HCT116 (cell line): ENCODE data around the gene ZSCAN2.

Experiments
- CTCF ChIP-seq, 3 experiments: fragments of 200-600 bp in 1 of 3; sonication (generic) in 1 of 3; IDR thresholded peaks in 2 of 3; conservative IDR thresholded peaks in 1 of 3; 2 replicates each; pipeline ENCODE4 v1.5.1; 2012 to 2017; ENCODE audit warnings: low read depth in 2 of 3, low read length in 2 of 3, antibody characterized with exemption in 1 of 3, borderline replicate concordance in 1 of 3, control low read depth in 1 of 3, mild to moderate bottlenecking in 1 of 3, mixed read lengths in 1 of 3, mixed run types in 1 of 3, moderate library complexity in 1 of 3; ENCODE audit not compliant: insufficient read depth in 1 of 3
- EZH2 ChIP-seq: fragments of 200-600 bp; sonication (generic); IDR thresholded peaks from 2 replicates; pipeline ENCODE4 v1.6.1; 2017; ENCODE audit warnings: antibody characterized with exemption, mixed run types
- EZH2phosphoT487 ChIP-seq: fragments of 200-600 bp; IDR thresholded peaks from 2 replicates; pipeline ENCODE4 v1.6.1; 2018; ENCODE audit warnings: antibody characterized with exemption, borderline replicate concordance
- JUND ChIP-seq: IDR thresholded peaks from 2 replicates; pipeline ENCODE4 v1.6.1; 2012
- MAX ChIP-seq: IDR thresholded peaks from 2 replicates; pipeline ENCODE4 v1.6.1; 2012
- POLR2A ChIP-seq: IDR thresholded peaks from 2 replicates; pipeline ENCODE4 v1.7.0; 2011; ENCODE audit warnings: borderline replicate concordance; ENCODE audit not compliant: insufficient read depth, insufficient read length; ENCODE audit errors: extremely low read depth
- POLR2AphosphoS5 ChIP-seq: IDR thresholded peaks from 2 replicates; pipeline ENCODE4 v1.6.1; 2011; ENCODE audit warnings: mild to moderate bottlenecking, low read depth, low read length, moderate library complexity
- REST ChIP-seq: IDR thresholded peaks from 2 replicates; pipeline ENCODE4 v1.6.1; 2012; ENCODE audit warnings: low read depth
- SP1 ChIP-seq: IDR thresholded peaks from 2 replicates; pipeline ENCODE4 v1.6.1; 2012; ENCODE audit warnings: low read depth

- TF ChIP-seq CTCF (IDR thresholded peaks at IDR 0.05 in 2 of 3, conservative IDR thresholded peaks at IDR 0.05 in 1 of 3; ENCODE audit: borderline replicate concordance in 1 of 3, insufficient read depth in 1 of 3, low read depth in 2 of 3, low read length in 2 of 3) (no peak), SP1 (no peak), EZH2phosphoT487 (no peak), MAX (no peak), POLR2A (no peak), EZH2 (no peak), REST (no peak), POLR2AphosphoS5 (no peak), JUND (no peak)
Measured at GRCh38 chr15:84590406-84590805, 10.4 kb upstream of the ZSCAN2 start.
